Right atrium auricular region (tissue), 2 donors: ENCODE results near the gene SCTR. TPM values are rescaled to one million over a fixed set of nuclear protein-coding genes. Genes with fewer than 3 reads are reported as not detected.

ENCODE experiments used
- DNase-seq: peaks from one replicate; pipeline ENCODE4 v3.0.0-alpha.2; 2019; ENCODE audit warnings: low spot score
- H3K27ac ChIP-seq, 2 donors: fragments of 200-600 bp; sonication (generic); 1 replicate in 1 of 2; 2 replicates in 1 of 2; pipeline ENCODE4 v1.5.1; 2016 to 2019
- H3K27me3 ChIP-seq, 2 donors: fragments of 200-600 bp; sonication (generic); one replicate each; pipeline versions ENCODE4 v1.5.1 to v1.6.0; 2017 to 2019
- H3K36me3 ChIP-seq: fragments of 200-600 bp; sonication (generic); one replicate; pipeline ENCODE4 v1.5.1; 2016
- H3K4me1 ChIP-seq, 2 donors: fragments of 200-600 bp; sonication (generic); one replicate each; pipeline versions ENCODE4 v1.5.1 to v1.6.0; 2017 to 2019
- H3K4me3 ChIP-seq, 2 donors: fragments of 200-600 bp; sonication (generic); 1 replicate in 1 of 2; 2 replicates in 1 of 2; pipeline ENCODE4 v1.5.1; 2017 to 2019; ENCODE audit warnings: mild to moderate bottlenecking in 1 of 2, moderate library complexity in 1 of 2
- H3K9me3 ChIP-seq, 2 donors: fragments of 200-600 bp; sonication (generic); one replicate each; pipeline ENCODE4 v1.5.1; 2019
- CTCF ChIP-seq, 2 donors: fragments of 200-600 bp; sonication (generic); IDR thresholded peaks; one replicate each; pipeline ENCODE4 v1.5.1; 2019; ENCODE audit warnings: antibody characterized with exemption in 2 of 2
- total RNA-seq, 2 donors: library from RNA; depleted of rRNA; stranded (reverse); fragments of >200 nt; gene quantifications; one replicate each; pipeline ENCODE4 v1.1.0, GENCODE V29; 2016

Gene SCTR
- total RNA-seq, 2 donors from 2014 or later, result not detected

DNA sequence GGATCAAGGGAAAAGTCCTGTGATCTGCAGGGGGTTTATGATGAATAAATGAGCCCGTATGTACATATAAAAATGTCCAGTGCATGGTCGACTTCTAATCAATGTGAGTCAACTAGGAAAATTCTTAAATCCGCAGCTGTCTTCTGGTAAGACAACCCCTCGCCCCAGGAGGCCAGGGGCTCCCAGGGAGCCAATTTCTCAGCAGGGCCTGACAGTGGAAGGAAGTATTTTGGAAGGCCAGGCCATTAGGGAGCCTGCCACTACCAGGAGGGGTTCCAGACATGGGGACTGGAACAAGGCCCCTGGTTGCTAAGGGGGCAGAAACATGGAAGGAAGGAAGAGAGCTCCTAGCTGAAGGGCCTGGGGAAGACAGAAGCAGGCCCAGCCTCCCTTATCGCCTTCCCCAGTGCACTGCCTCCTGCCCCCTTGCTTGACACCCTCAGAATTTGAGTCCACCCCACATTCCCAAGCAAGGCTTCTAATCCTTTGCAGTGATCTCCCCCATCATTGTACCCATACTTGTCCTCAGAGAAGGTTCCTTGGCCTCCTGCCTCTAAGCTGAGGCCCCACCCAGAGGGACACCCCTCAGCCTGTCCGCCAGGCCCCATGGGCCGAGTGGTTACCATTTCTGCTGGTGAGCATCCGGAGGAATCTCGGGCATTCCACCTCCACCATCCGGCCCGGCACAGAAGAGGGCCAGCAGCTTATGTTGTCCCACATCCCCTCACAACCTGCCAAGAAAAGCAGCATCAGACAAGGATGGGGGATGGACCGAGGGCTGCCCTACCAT is 45.9 kb downstream of the SCTR start:
- no peaks in the 10 kb centered on the region for H3K36me3 ChIP-seq
- H3K27ac ChIP-seq, result no peak overlapping the region
- H3K9me3 ChIP-seq, result no peaks in the 10 kb centered on the region
- no peak for TF ChIP-seq CTCF (IDR thresholded peaks at IDR 0.05)
- no peaks in the 10 kb centered on the region for H3K27me3 ChIP-seq
- DNase-seq, result peak; percentile 47
- H3K4me3 ChIP-seq, result no peak overlapping the region
- peaks cover 0 to 42% of the 10 kb centered on the region in 2 donors for H3K4me1 ChIP-seq

- Histone ChIP-seq H3K9me3 (no peaks in the 10 kb centered on the region), H3K27me3 (no peaks in the 10 kb centered on the region), H3K27ac (no peak overlapping the region), H3K4me1 (peaks cover 0 to 29% of the 10 kb centered on the region in 2 donors), H3K36me3 (no peaks in the 10 kb centered on the region), H3K4me3 (no peak overlapping the region)
- DNase-seq, result peak; percentile 50
- TF ChIP-seq CTCF (IDR thresholded peaks at IDR 0.05), result no peak
Measured at GRCh38 chr2:119477113-119477505, 47.2 kb downstream of the SCTR start.

- Histone ChIP-seq H3K27me3 (no peaks in the 10 kb centered on the region), H3K36me3 (no peaks in the 10 kb centered on the region), H3K4me3 (peak overlapping the region in 1 of 2 donors; percentile 11), H3K9me3 (no peaks in the 10 kb centered on the region), H3K27ac (no peak overlapping the region), H3K4me1 (peaks cover 0 to 23% of the 10 kb centered on the region in 2 donors)
- peak; percentile 94 to 98 for TF ChIP-seq CTCF (IDR thresholded peaks at IDR 0.05)
- peak; percentile 64 for DNase-seq
Measured at GRCh38 chr2:119476301-119477112, 47.8 kb downstream of the SCTR start.

DNA sequence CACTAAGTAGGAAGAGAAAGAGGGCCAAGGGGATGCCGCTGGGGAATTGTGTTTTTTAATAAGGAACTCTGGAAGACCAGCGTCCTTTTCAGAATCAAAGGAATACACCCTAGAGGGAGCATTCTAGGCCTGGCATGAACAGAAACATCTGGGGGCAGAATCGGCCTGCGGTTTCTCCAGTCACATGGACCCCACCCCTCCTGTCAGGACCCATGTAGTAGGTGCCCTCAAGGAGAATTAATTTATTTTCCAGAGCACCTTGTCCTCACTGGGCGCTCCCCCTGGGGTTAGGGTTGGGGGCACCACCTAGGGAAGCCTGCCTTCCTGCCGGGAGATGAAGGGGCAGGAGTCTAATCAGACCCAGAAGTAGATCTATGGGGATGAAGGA is 48.4 kb downstream of the SCTR start:
- H3K9me3 ChIP-seq, result no peaks in the 10 kb centered on the region
- no peak for TF ChIP-seq CTCF (IDR thresholded peaks at IDR 0.05)
- no peak overlapping the region for H3K27ac ChIP-seq
- peaks cover 0 to 17% of the 10 kb centered on the region in 2 donors for H3K4me1 ChIP-seq
- H3K4me3 ChIP-seq, result no peak overlapping the region
- DNase-seq, result peak; percentile 49
- H3K27me3 ChIP-seq, result no peaks in the 10 kb centered on the region
- H3K36me3 ChIP-seq, result no peaks in the 10 kb centered on the region

DNA sequence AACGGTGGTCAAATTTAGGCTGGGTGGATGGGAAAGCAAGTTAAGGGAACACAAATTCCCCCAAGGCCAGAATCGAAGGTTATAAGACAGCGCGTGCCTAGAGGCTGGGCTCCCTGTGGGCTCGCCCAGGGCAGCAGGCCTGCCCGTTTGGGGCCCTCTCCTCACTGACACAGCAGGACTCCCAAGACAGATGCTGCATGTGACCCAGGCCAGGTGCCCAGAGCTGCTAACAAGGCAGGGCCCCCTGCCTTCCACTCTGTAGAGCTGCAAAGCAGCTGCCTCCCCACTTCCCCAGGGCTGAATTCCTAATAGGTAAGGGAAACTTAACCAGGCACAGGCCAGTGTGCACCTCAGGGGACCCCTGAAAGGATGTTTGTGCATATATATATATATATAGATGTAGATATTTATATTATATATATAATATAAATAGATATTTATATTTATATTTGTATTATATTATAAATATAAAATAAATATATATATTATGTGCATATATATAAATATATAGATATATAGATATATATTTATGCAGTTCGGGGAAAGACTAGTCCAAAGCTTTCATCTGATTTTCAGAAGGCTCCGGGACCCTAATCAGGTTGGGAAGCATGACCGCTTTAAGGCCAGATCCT is 48.9 kb downstream of the SCTR start:
- Histone ChIP-seq H3K36me3 (no peaks in the 10 kb centered on the region), H3K4me3 (no peak overlapping the region), H3K4me1 (peaks cover 0 to 12% of the 10 kb centered on the region in 2 donors), H3K27ac (no peak overlapping the region), H3K9me3 (no peaks in the 10 kb centered on the region), H3K27me3 (no peaks in the 10 kb centered on the region)
- no peak for DNase-seq
- no peak for TF ChIP-seq CTCF (IDR thresholded peaks at IDR 0.05)
